IMR-90 (cell line): ENCODE results near the gene EGFR. TPM values are rescaled to one million over a fixed set of nuclear protein-coding genes. Genes with fewer than 3 reads are reported as not detected.

ENCODE experiments used
- ATAC-seq: fragments of 200-7000 bp; cut with Tn5 transposase; 2 replicates; pipeline ENCODE4 v1.9.1; 2020; ENCODE audit warnings: low read depth, mild to moderate bottlenecking, moderate library complexity
- BruUV-seq: library from RNA; stranded (reverse); fragments of 400-500 nt; replicated peaks from 2 replicates; lab custom pipeline; 2021; lab: Mats Ljungman, UMichigan
- CTCF ChIA-PET: fragments of 300-600 bp; formaldehyde crosslinking; extraction: SDS; loops from one replicate; lab custom pipeline; 2021; ENCODE audit warnings: antibody characterized with exemption; lab: Yijun Ruan, JAX
- POLR2A ChIA-PET: fragments of 300-600 bp; sonication (Branson Sonifier 250); formaldehyde crosslinking; loops from one replicate; lab custom pipeline; 2022; ENCODE audit warnings: antibody characterized with exemption; ENCODE audit not compliant: unreplicated experiment; lab: Charles Lee
- DNase-seq: peaks from one replicate; pipeline ENCODE4 v3.0.0; 2013
- H2AFZ ChIP-seq: replicated peaks from 2 replicates; pipeline ENCODE3; 2013; ENCODE audit warnings: low read length, mild to moderate bottlenecking; ENCODE audit not compliant: poor library complexity
- H2AK5ac ChIP-seq: 2 replicates; pipeline ENCODE4 v1.6.1; 2013; ENCODE audit warnings: low read depth, low read length, inconsistent platforms
- H2AK9ac ChIP-seq: replicated peaks from 2 replicates; pipeline ENCODE3; 2013; ENCODE audit warnings: mild to moderate bottlenecking, low read depth, low read length, moderate library complexity; ENCODE audit not compliant: poor library complexity
- H2BK120ac ChIP-seq: 2 replicates; pipeline ENCODE4 v1.6.1; 2013; ENCODE audit warnings: low read depth, low read length, inconsistent platforms
- H2BK15ac ChIP-seq: 3 replicates; pipeline ENCODE4 v1.6.1; 2013; ENCODE audit warnings: low read depth, low read length, inconsistent platforms
- H2BK20ac ChIP-seq: 2 replicates; pipeline ENCODE4 v1.6.1; 2013; ENCODE audit warnings: low read depth, mild to moderate bottlenecking, inconsistent platforms, low read length, moderate library complexity
- H2BK5ac ChIP-seq: 2 replicates; pipeline ENCODE4 v1.6.1; 2013; ENCODE audit warnings: mild to moderate bottlenecking, low read depth, low read length, inconsistent platforms; ENCODE audit not compliant: poor library complexity, severe bottlenecking
- H3K14ac ChIP-seq: replicated peaks from 2 replicates; pipeline ENCODE4 v1.6.1; 2013; ENCODE audit warnings: low read depth, low read length, inconsistent platforms
- H3K18ac ChIP-seq: 2 replicates; pipeline ENCODE4 v1.6.1; 2013; ENCODE audit warnings: low read depth, low read length, control low read depth
- H3K23ac ChIP-seq: 2 replicates; pipeline ENCODE4 v1.6.1; 2013; ENCODE audit warnings: low read depth, low read length, inconsistent platforms
- H3K27ac ChIP-seq: 2 replicates; pipeline ENCODE4 v1.5.1; 2013; ENCODE audit warnings: mild to moderate bottlenecking, control low read depth, low read length; ENCODE audit not compliant: insufficient read depth
- H3K27me3 ChIP-seq: 2 replicates; pipeline ENCODE4 v1.6.1; 2013; ENCODE audit warnings: low read length; ENCODE audit not compliant: control insufficient read depth, insufficient read depth
- H3K36me3 ChIP-seq: 2 replicates; pipeline ENCODE4 v1.6.1; 2013; ENCODE audit warnings: low read length, mixed read lengths; ENCODE audit not compliant: control insufficient read depth, insufficient read depth
- H3K4ac ChIP-seq: 2 replicates; pipeline ENCODE4 v1.6.1; 2013; ENCODE audit warnings: low read depth, low read length, inconsistent platforms
- H3K4me1 ChIP-seq: 2 replicates; pipeline ENCODE4 v1.6.1; 2013; ENCODE audit warnings: low read length, mixed read lengths; ENCODE audit not compliant: control insufficient read depth, insufficient read depth
- H3K4me2 ChIP-seq: 2 replicates; pipeline ENCODE4 v1.6.1; 2013; ENCODE audit warnings: low read depth, mild to moderate bottlenecking, control low read depth, low read length, moderate library complexity
- H3K4me3 ChIP-seq: 2 replicates; pipeline ENCODE4 v1.5.1; 2013; ENCODE audit warnings: low read depth, mild to moderate bottlenecking, control low read depth, low read length, moderate library complexity; ENCODE audit not compliant: insufficient read depth
- H3K56ac ChIP-seq: 2 replicates; pipeline ENCODE4 v1.6.1; 2013; ENCODE audit warnings: low read length, inconsistent platforms; ENCODE audit not compliant: insufficient read depth; ENCODE audit errors: extremely low read depth
- H3K79me1 ChIP-seq, 2 experiments: 2 replicates each; pipeline ENCODE4 v1.6.1; 2013; ENCODE audit warnings: low read length in 2 of 2, inconsistent platforms in 1 of 2, low read depth in 1 of 2
- H3K9ac ChIP-seq: 2 replicates; pipeline ENCODE4 v1.6.1; 2013; ENCODE audit warnings: low read depth, low read length, control low read depth
- H3K9me1 ChIP-seq: 2 replicates; pipeline ENCODE4 v1.6.1; 2013; ENCODE audit warnings: low read length, inconsistent platforms; ENCODE audit not compliant: insufficient read depth
- H3K9me3 ChIP-seq: 2 replicates; pipeline ENCODE4 v1.6.1; 2013; ENCODE audit warnings: low read length; ENCODE audit not compliant: control insufficient read depth, insufficient read depth
- H4K20me1 ChIP-seq: 2 replicates; pipeline ENCODE4 v1.6.1; 2013; ENCODE audit warnings: low read length, inconsistent platforms; ENCODE audit not compliant: insufficient read depth
- H4K5ac ChIP-seq: 2 replicates; pipeline ENCODE4 v1.6.1; 2013; ENCODE audit warnings: mild to moderate bottlenecking, low read depth, low read length, control low read depth
- H4K8ac ChIP-seq, 2 experiments: 2 replicates each; pipeline ENCODE4 v1.6.1; 2013; ENCODE audit warnings: low read depth in 2 of 2, low read length in 2 of 2, control low read depth in 1 of 2, inconsistent platforms in 1 of 2
- H4K91ac ChIP-seq: 2 replicates; pipeline ENCODE4 v1.6.1; 2013; ENCODE audit warnings: low read depth, low read length, inconsistent platforms; ENCODE audit not compliant: insufficient read depth
- CEBPB ChIP-seq: IDR thresholded peaks from 2 replicates; pipeline ENCODE4 v1.6.1; 2012; ENCODE audit warnings: low read depth, low read length, improper control_type of control experiment
- CTCF ChIP-seq: conservative IDR thresholded peaks from 2 replicates; pipeline ENCODE4 v1.5.1; 2012; ENCODE audit warnings: mild to moderate bottlenecking, low read depth, low read length, improper control_type of control experiment
- FOS ChIP-seq: fragments of 150-350 bp; IDR thresholded peaks from 2 replicates; pipeline ENCODE4 v1.6.1; 2016; ENCODE audit warnings: low read depth, low read length
- MAFK ChIP-seq: IDR thresholded peaks from 2 replicates; pipeline ENCODE4 v1.6.1; 2012; ENCODE audit warnings: low read depth, low read length, improper control_type of control experiment
- MAZ ChIP-seq: IDR thresholded peaks from 2 replicates; pipeline ENCODE4 v1.6.1; 2012; ENCODE audit warnings: low read depth, mild to moderate bottlenecking, low read length, improper control_type of control experiment, moderate library complexity, borderline replicate concordance
- MXI1 ChIP-seq: IDR thresholded peaks from 2 replicates; pipeline ENCODE4 v1.6.1; 2012; ENCODE audit warnings: low read depth, mild to moderate bottlenecking, low read length, moderate library complexity, borderline replicate concordance
- POLR2A ChIP-seq: IDR thresholded peaks from 2 replicates; pipeline ENCODE4 v1.6.1; 2012; ENCODE audit warnings: mild to moderate bottlenecking, low read depth, low read length
- RAD21 ChIP-seq: IDR thresholded peaks from 2 replicates; pipeline ENCODE4 v1.6.1; 2012; ENCODE audit warnings: low read length, improper control_type of control experiment
- RCOR1 ChIP-seq: IDR thresholded peaks from 2 replicates; pipeline ENCODE4 v1.6.1; 2012; ENCODE audit warnings: mild to moderate bottlenecking, low read length, improper control_type of control experiment; ENCODE audit not compliant: insufficient replicate concordance
- SMC3 ChIP-seq: fragments of 150-350 bp; IDR thresholded peaks from 2 replicates; pipeline ENCODE4 v1.6.1; 2016; ENCODE audit warnings: low read depth, mild to moderate bottlenecking, antibody characterized with exemption, low read length, moderate library complexity
- USF2 ChIP-seq: fragments of 150-350 bp; IDR thresholded peaks from 2 replicates; pipeline ENCODE4 v1.6.1; 2017; ENCODE audit warnings: mild to moderate bottlenecking, antibody characterized with exemption, low read length, low read depth
- whole genome bisulfite sequencing, 2 experiments: methylation state at CpG; one replicate each; pipeline versions ENCODE4 v1.1.5 to v1.1.7; 2013; ENCODE audit warnings: missing lambda C conversion rate in 2 of 2; ENCODE audit not compliant: insufficient read length in 1 of 2; ENCODE audit errors: extremely low coverage in 2 of 2; 5-methylcytosine and 5-hydroxymethylcytosine counted together
- dilution Hi-C: fragments of 300-500 bp; cut with HindIII; formaldehyde crosslinking; loops from one replicate; pipeline ENCODE4 v1.14.3; 2018; ENCODE audit warnings: low sequenced_read_pairs; ENCODE audit not compliant: unreplicated experiment
- in situ Hi-C: fragments of 300-500 bp; cut with MboI; formaldehyde crosslinking; loops from 3 replicates; pipeline ENCODE4 v1.14.3; 2019; ENCODE audit warnings: low sequenced_read_pairs, inconsistent platforms, mixed read lengths
- intact Hi-C: fragments of 100-400 bp; cut with micrococcal nuclease; formaldehyde crosslinking; loops from 2 replicates; pipeline ENCODE4 v1.10.0; 2022
- polyA plus RNA-seq, 3 experiments: library from polyadenylated mRNA; depleted of rRNA; stranded (reverse); fragments of >200 nt; gene quantifications; 2 replicates each; pipeline ENCODE4 v1.2.3, GENCODE V29; 2012; ENCODE audit warnings: low replicate concordance in 1 of 3
- total RNA-seq: library from RNA; depleted of rRNA; stranded (reverse); fragments of >200 nt; gene quantifications from 2 replicates; pipeline ENCODE4 v1.2.3, GENCODE V29; 2012

EGFR gene
- total and polyA plus RNA-seq, 2 of the 4 experiments (the other 2 are of a cell fraction) = 36.9 to 60.4 TPM

DNA sequence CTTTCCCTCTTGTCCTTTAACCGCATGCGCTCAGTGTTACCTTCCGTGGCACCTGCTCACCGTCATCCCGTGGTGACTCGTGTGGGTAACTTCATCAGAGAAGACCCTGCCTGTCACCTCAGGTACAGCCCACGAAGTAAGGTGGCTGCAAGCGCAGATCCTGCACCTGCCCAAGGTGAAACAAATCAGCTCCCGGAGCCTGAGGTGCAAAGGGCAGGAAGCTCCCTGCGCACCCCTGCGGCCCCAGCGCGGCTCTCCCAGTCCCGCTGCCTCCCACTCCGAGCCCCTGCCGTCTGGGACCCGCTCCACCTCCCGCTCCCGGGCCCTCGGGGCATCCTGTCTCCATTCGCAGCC is 235.4 kb downstream of the EGFR start (continued):
- TF ChIP-seq CEBPB = no peak

GRCh38 chr7:55254596-55255495 is 236.0 kb downstream of the EGFR start:
- DNase-seq (peak; percentile 67), ATAC-seq (peak; percentile 88)
- peak overlapping the region; percentile 44 for H3K4me3 ChIP-seq
- in situ Hi-C loops (loop anchor here (5.0 to 10.0 kb wide), 2 partner anchors 230 to 483 kb away; no protein-coding TSS in a partner anchor), intact Hi-C loops (loop anchor here (1.0 to 5.0 kb wide), 6 partner anchors 63 to 481 kb away; partner anchors contain the start of gene EGFR), dilution Hi-C loops (no loop called here)
- H4K5ac ChIP-seq = peak overlapping the region; percentile 0; the same call in 1 of the 2 replicates
- no TSS peak for BruUV-seq
- TF ChIP-seq SMC3 (peak; percentile 71), RCOR1 (no peak), USF2 (no peak), MXI1 (peak; percentile 15; the same call in 1 of the 2 replicates), MAZ (peak; percentile 40; the same call in 1 of the 2 replicates), MAFK (no peak), POLR2A (no peak; the same call in 1 of the 2 replicates), RAD21 (peak; percentile 85), CTCF (peak; percentile 87), FOS (no peak)
- H3K9me3 ChIP-seq = no peaks in the 10 kb centered on the region
- H4K20me1 ChIP-seq = no peaks in the 10 kb centered on the region
- POLR2A ChIA-PET = no interaction called here
- H3K36me3 ChIP-seq = no peaks in the 10 kb centered on the region
- peak overlapping the region; percentile 28 for H3K27ac ChIP-seq
- peak overlapping the region; percentile 96 for H3K23ac ChIP-seq
- H2BK20ac ChIP-seq = peak overlapping the region; percentile 78; the same call in 1 of the 2 replicates
- H3K14ac ChIP-seq = peak overlapping the region; percentile 91
- peak overlapping the region; percentile 29 for H3K18ac ChIP-seq
- H3K9ac ChIP-seq = peak overlapping the region; percentile 69
- H3K4me1 ChIP-seq = peaks cover 5% of the 10 kb centered on the region; the same call in 1 of the 2 replicates
- peak overlapping the region; percentile 92 for H3K4ac ChIP-seq
- H4K91ac ChIP-seq = peak overlapping the region; percentile 92
- H3K79me1 ChIP-seq = peaks cover 0 to 6% of the 10 kb centered on the region in 2 experiments; a peak in 1 of 4 replicates
- CTCF ChIA-PET = interaction anchor here (0.7 to 3.6 kb wide), 39 partner anchors 8 to 485 kb away, joined by 3 to 42 read pairs (median 4); partner anchors contain the start of gene EGFR
- H2BK5ac ChIP-seq = peak overlapping the region; percentile 22
- H2AFZ ChIP-seq = peak overlapping the region; percentile 99
- peak overlapping the region; percentile 93 for H2AK9ac ChIP-seq
- WGBS, 2 experiments = 1% methylated on average over 38 of the region's 80 CpGs; no CpG with 5 or more reads in 1 of the 2 experiments
- peak overlapping the region; percentile 94 for H2BK120ac ChIP-seq
- H3K9me1 ChIP-seq = peaks cover 6% of the 10 kb centered on the region; the same call in 1 of the 2 replicates
- peak overlapping the region; percentile 81 for H3K56ac ChIP-seq
- peaks cover 3% of the 10 kb centered on the region for H3K27me3 ChIP-seq
- H2AK5ac ChIP-seq = no peak overlapping the region; the same call in 1 of the 2 replicates
- H3K4me2 ChIP-seq = peak overlapping the region; percentile 98
- peak overlapping the region; percentile 98; the same call in 2 of the 3 replicates for H2BK15ac ChIP-seq
- peak overlapping the region; percentile 60 to 87 for H4K8ac ChIP-seq
